Activated T-helper 1 cell treated with Interleukin-2 at 50 U/mL for 16 hours (primary cell): Measurements from ENCODE around the gene POP5.

Experiments
- DNase-seq: peaks from one replicate; pipeline ENCODE4 v3.0.0-alpha.2; 2020; ENCODE audit warnings: low read depth

POP5 gene

DNA sequence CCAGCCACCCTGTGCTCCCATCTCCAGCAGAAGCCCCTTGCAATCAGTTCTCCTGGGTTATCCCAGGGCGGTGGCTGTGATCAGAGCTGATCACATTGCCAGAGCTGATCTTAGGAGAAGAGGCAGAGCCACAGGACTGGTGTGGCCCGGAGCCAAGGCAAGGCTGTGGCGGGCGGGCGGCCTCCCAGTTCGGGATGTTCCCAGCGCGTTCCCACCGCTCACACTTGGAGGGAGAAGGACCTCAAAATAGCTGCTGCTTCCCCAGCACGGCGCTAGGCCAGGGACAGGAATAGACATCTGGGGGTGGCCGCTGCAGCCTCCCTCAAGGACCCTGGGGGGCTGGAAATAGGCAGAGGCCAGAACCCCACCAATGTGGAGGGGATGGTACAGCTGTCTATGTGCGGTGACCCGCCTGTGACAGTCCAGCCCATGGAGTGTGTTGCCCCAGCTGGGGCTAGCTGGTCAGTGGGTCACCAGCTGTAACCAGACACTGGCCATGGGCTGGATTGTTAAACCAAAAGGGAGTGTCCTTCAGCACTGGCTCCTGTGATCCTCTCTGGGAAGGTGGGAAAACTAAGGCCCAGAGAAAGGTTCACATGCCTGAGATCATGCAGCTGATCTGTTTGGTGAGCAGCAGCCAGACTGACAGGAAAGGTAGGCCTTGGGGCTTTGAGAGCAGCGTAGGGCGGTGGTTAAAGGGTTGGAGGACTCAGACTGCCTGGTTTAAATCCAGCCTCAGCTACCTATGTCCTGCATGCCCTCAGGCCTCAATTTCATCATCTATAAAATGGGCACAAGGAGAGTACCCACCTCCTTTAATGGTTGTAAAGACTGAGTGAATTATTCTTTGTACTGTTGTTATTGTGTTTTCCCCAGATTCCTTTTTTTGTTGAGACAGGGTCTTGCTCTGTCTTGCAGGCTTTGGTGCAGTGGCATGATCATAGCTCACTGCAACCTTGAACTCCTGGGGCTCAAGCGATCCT, 8.0 kb upstream of the POP5 start:
- DNase-seq: no peak

DNA sequence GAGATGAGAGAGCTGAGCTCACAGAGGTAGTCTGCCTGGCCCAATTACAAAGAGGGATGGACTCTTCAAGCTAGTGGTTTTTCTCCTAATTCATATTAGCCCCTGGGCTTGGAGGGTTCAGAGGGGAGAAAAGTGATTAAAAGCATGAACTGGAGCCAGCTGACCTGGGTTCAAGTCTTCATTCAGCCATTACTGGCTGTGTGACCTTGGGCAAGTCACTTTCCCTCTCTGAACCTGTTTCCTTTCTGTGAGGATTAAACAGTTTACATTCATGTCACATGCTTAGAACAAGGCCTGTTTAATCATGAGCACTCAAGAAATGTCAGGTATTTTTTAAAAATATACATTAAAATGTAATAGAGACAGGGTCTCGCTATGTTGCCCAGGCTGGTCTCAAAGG, 7.2 kb upstream of the POP5 start:
- no peak for DNase-seq

DNA sequence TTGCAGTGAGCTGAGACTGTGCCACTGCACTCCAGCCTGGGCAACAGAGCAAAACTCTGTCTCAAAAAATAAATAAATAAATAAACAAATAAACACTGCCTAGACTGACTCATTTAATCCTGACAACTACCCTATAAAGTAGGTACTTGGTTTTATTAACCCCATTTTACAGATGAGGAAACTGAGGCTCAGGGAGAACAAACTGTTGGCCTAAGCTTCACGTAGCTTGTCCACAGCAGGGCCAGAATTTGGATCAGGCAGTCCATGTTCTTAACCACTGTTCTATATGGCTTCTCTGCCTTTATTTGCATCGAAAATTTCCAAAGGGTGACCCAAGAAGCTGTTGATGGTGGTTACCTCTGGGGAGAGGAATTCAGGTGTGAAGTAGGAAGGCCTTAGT, 5.7 kb upstream of the POP5 start:
- no peak for DNase-seq

DNA sequence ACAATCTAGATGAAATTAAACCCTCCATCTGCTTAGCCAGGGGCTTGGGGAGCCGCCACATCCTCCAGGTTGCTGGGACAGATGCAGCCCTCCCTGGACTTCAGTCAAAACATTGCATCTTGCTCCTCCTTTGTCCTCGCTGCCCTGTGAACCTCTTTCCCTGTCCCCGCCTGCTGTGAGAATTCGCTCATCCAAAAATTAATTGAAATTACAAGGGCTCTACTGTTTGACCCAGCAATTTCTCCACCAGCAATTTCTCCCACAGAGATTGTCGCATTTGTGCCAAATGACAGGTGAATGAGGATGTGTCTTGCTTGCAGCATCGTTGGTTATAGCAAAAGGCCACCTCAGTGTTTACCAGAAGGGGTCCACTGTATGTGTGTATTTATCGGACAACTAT, 5.0 kb upstream of the POP5 start:
- no peak for DNase-seq

DNA sequence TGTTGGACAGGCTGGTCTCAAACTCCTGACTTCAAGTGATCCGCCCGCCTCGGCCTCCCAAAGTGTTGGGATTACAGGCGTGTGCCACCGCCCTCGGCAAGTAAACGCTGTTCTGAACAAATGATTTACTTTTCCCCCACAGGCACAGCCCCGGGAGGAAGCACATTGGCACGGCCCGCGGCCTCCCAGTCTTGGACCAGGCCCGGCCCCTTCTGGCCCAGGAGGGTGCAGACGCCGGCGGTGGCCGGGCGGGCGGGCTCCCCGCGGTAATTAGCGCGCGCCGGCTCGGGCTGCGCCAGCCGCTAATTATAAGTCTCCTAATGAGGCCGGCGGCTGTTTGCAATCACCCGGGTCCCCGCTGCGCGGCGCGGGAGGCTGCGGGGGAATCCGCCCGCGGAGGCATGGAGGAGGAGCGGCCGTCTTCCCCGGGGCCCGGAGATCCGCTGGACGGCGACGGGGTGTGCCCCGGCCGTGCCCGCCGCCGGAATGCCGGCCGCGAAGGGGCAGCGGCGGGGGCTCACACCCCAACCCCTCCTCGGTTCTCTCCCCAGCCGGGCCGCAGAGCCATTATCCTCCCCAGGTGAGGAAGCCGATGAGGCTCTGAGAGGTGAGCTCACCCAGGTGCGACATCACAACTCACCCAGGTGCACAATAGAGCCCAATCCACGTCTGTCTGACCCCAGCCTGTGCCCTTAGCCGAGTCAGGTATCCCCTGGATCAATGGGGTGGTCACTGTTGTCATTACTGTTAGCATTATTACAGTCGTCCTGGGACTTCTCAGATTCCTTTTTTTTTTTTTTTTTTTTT, 3.3 kb upstream of the POP5 start:
- peak; percentile 35 for DNase-seq

DNA sequence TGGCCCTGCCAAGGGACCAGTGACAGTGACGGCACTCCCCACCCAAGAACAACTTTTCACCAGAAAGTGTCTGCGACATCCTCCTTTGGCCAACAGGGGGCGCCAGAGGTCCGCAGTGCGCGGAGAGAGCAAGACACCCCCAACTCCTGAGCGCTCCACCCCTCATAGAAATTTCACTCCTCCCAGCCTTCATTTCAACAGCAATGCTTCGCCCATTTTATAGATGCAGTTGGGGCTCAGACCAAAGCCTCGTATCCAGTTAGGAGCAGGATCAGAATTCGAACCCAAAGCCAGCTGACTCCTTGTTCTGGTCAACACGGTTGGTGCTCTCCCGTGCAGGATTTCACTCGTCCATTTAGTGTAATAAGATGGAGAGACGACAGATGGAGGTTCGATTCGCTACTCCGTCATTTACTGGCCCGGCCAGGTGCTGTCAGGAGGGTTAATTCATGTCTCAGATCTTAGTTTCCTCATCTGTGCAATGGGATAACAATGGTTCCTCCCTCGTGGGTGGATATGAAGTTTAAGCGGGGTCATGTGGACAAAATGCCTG, 2.4 kb upstream of the POP5 start:
- peak; percentile 66 for DNase-seq

DNA sequence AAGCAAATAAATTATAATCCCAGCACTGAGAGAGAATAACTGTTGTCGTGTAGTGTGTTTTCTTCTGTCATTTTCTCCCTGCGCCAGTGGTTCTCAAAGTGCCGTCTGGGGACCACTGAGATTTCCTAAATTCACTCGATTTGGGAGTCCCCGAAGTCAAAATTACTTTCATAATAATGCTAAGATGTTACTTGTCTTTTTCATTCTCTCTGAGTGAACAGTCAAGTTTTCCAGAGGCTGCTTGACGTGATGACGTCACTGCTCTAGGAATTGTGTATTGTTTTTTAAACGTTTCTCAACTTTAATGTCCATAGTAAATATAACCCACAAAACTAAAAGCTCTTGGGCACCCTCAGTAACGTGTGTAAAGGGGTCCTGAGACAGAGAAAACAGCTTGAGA, 796 bp upstream of the POP5 start:
- no peak for DNase-seq

DNA sequence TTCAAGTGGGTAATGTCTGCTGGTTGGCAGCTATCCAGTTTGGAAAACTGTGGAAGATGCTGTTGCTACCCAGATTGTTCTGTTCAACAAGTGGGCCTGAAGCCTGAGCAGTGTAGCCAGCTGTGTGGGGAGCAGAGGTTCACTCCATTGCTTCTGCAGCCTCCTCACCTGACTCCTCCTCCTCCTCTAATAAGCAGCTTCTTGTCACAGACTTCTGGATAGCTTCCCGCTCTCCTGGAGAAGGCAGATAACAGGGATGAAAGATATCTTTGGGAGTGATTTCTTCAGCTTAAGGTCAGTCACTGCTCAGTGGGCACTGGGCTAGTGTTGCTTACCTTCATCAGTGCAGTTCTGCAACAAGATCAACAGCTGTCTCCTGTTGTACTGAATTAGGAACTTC, 2.0 kb downstream of the POP5 start:
- no peak for DNase-seq

DNA sequence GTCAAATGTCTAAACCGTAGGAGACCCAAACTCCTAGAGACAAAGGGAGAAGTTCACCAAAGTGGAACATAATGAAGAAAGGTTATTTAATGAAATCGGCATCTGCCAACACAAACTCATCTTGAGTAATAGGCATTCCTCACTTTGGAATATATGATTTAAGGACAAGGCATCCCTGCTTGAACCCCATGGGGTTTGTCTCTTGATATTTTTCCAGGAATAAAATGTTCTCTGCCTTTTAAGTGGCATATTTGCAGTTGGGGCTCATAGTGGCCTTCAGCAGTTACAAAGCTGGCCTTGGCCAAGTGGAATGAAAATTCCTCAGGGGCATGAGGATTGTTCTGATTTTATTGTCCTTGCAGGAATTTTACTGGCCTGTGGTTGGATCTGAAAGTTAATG, 7.1 kb downstream of the POP5 start:
- no peak for DNase-seq

DNA sequence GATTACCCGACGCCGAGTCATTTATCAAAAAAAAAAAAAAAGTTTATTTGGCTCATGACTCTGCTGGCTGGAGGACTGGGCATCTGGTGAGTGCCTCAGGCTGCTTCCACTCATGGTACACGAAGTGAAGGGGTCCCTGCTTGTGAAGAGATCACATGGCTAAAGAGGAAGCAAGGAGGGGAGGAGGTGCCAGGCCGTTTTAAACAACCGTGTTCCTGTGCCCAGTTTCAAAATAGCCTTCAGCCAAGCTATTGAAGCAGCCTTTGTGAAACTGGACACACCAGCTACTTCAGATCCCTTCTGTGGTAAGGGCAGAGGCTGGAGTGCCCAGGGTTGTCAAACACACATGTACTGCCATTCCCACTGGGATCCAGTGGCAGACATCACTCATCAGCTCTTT, 7.6 kb downstream of the POP5 start:
- DNase-seq: no peak

DNA sequence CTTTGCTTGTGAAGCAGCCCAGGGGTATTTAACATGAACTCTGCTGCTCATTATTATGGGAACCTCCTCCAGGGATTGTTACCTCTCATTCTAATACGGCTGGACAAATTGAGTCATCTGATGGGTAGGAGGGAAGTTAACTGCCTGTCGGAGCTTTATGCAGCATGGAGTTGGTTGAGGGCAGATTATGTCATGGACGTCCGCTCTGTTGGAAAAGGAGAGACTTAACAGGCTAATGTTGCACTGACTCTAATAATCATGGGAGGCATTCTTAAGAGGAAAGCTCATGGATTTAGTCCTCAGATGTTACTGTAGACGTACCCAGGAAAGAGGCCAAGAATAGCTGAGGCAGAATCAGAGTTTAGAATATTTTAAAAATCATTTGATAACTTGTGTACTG, 9.9 kb downstream of the POP5 start:
- DNase-seq: no peak

DNA sequence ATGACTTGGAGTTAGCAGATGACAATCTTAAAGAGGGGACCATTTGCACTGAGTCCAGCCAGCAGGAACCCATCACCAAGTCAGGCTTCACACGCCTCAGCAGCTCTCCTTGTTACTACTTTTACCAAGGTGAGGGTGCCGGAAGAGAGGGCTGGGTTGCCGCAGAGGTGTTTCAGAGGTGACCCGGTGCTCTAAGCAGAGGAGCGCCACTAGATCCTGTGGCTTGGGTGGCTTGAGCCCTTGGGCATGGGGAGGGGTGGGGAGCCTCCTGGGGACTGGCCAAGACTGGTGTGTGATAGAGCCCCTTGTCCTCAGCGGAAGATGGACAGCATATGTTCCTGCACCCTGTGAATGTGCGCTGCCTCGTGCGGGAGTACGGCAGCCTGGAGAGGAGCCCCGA, 17.7 kb downstream of the POP5 start:
- no peak for DNase-seq

DNA sequence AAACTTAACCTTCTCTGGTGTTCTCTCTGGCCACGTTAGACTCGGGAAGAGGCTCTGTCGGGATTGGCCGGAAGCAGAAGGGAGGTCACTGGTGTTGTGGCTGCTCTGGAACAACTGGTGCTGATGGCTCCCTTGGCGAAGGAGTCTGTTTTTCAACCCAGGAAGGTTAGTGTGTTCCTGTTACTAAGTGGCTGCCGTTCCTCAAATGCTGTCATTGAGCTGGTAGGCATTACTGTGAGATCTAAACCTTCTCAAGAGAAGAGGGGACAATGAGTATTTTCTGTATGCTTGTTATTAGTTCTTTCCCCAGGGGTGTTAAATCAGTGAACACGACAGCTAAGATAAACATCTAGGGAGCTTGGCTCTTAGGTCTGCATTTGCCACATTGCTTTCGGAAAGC, 18.3 kb downstream of the POP5 start:
- no peak for DNase-seq

DNA sequence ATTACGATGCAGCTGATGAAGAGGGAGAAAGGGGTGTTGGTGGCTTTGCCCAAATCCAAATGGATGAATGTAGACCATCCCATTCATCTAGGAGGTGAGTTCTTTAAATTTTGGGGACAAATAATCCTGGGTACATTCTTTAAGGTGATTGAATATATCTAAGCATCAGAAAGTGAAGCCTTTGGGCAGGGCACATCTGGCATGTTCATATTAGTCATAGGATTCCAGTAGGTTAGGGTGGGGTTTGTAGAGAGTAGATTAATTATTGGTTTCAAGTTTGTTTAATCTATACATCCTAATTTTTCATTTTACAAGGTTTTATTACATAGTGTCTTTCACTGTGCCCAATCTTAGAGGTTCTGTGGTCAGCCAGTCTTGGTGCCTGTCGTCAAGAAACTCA, 23.6 kb downstream of the POP5 start:
- no peak for DNase-seq

DNA sequence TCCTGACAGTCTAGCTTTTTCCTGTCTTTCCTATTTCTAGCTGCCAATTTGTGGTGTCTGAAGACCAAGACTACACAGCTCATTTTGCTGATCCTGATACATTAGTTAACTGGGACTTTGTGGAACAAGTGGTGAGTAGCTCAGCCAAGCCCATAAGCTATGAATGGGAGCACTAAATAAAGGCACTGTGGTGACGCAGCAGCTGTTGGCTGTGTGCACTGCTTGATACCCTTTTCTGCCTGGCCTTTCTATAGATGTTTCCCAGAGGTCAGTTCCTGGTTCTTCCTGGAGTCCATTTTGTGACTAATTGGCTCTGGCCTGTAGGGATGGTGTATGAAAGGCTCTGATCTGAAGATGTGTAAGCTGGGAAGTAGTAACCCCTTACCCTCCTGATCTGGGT, 26.5 kb downstream of the POP5 start:
- no peak for DNase-seq

DNA sequence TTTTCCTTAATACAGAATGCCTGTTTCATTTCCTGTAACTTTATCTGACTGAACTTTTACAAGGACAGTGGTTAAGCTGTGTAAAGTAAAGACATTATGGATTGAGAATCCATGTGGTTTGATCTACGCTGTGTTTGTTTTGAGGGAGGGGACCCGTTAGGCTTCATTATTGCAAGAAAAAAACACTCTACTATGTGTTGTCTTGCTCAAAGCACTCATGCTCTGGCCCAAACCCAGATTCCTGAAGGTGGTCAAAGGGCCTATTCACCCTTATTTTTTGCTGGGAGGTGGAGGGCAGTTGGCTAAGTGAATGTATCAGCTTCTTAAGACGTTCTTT, 35.2 kb downstream of the POP5 start:
- no peak for DNase-seq

DNA sequence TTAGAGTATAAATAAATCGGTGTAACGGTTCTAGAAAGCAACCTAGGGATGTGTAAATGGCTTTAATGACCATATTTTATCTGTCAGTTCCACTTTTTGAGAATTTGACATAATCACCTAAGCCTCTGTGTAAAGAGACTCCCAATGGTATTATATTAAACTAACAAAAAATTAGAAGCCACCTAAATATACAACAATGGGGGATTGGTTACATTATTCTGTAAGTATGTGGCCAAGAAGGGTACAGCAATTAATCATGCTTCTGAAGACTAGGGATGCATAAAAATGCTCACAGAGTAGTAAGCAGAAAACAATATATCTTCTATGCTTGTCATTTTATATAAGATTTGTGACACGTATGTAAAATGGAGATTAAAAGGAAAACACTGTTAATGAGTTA, 36.5 kb downstream of the POP5 start:
- no peak for DNase-seq

DNA sequence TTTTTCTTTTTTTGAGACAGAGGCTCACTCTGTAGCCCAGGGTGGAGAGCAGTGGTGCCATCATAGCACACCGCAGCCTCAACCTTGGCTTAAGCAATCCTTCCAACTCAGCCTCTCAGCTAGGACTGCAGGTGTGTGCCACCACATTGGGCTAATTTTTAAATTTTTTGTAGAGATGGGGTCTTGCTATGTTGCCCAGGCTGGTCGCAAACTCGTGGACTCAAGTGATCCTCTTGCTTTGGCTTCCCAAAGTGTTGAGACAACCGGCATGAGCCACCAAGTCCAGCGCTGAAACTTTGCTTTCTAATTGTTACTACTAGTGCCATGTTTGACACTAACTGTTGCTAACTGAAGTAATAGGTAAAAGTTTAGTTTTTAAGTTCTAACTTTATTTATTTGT, 39.0 kb downstream of the POP5 start:
- DNase-seq: no peak

DNA sequence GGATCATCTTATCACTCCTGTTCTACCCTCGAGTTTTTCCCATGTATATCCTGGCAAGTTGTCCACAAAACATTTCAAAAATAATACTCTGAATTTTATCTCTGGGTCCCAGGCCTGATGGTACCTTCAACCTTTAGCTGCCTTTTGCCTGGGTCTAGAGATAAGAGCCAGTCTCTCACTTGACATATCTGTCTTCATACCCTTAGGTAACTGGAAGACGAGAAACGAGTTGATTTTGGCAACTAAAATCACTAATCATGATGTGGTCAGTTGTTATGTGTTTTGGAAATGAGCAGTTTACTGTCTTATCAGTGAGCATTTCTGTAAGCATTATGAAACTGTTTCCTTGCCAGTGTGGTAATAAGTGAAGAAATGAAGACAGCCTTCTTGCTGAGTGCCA, 40.8 kb downstream of the POP5 start:
- no peak for DNase-seq

DNA sequence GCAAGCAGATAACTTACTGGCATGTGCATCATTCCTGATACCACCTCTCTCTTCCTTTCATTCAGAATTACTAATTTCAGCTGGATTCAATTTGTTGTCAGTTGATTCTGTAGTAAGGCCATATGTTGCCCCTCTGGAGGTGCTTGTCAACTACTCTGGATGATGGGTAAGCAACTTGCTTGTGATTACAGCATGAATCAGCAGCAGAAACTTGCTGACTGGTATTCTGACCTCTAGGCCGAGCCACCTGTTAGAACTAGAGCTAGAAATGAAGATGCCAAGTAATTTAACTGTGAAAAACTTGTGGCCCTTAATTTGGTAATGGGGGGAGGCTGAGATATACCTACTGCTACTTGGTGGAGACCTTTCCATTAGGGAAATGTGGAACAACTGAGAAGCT, 41.9 kb downstream of the POP5 start:
- DNase-seq: no peak

DNA sequence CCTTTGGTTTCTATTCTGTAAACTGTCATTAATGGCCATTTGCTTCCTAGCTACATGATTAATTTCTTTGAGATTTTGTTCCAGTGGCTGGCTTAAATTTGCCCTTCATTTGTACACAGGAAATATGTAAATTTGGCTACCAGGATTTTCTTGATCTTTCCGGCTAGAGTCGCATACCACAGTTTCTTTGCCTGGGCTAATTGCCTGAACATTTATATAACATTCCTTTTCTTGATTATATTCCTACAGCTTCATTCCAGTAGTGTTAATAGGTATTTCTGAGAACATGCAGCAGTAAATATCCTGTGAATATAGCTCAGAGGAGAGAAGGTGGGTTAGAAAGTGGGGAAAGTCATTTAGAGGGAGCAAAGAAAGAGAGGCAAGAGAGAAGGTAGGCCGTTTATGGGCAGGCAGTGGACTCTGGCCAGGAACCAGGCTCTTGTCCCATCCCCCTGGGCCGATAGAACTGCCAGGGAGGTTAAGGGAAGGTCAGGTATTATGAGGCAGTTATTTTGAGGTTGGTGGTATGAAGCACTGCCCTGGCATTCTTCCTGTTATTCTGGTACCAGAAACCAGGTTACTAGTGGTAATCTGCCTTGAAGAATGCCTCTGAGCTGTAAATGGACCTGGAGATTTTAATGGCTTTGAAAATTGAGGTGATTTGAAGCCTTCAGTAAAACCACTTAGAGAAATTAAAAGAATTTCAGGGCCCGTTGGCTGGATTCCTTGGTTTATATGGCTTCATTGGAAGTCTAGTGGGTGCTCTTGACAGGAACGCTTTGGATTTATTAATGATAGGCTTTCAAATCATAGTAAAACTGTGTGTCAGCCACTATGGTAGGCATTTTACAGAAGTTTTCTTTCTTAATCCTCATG, 42.7 kb downstream of the POP5 start:
- DNase-seq: no peak

DNA sequence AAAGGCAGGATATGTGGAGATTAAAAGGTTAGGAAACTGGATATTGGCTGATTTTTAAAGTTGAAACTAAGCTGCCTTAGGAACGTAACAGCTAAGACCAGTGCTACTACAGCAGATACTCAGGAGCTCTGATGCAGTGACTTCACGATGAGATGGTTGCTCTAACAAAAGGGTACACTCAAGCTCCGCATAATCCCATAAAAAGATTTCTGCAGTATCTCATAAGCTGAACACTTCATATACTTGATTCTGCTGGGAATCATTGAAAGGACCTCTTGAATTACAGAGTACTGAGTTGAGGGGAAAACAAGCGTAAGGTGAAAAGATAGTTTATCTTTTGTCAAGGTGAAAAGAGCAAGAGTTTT, 43.4 kb downstream of the POP5 start:
- DNase-seq: no peak
